NT2/D1 (cell line): ENCODE results near the gene AIG1.
"Not testable (repeated sequence)": the region's sequence is repeated elsewhere in the genome, so short reads cannot be mapped to it uniquely, and the experiment has no call there.

Experiments used
- SUZ12 ChIP-seq: IDR thresholded peaks from 2 replicates; pipeline ENCODE4 v1.6.1; 2011; ENCODE audit not compliant: insufficient read length, insufficient read depth; ENCODE audit errors: extremely low read depth
- YY1 ChIP-seq: IDR thresholded peaks from 2 replicates; pipeline ENCODE4 v1.6.1; 2011; ENCODE audit not compliant: insufficient read length, insufficient read depth
- ZNF274 ChIP-seq: IDR thresholded peaks from 2 replicates; pipeline ENCODE4 v1.6.1; 2011; ENCODE audit warnings: mild to moderate bottlenecking, low read depth, low read length

GRCh38 chr6:143246166-143246775, 185.6 kb downstream of the AIG1 start:
- not testable (repeated sequence) for TF ChIP-seq ZNF274, YY1, SUZ12
